Epidermal melanocyte (primary cell): Measurements from ENCODE around the gene EPHA7.

ENCODE experiments used
- DNase-seq: peaks from one replicate; pipeline ENCODE4 v3.0.0; 2011; ENCODE audit warnings: low spot score; ENCODE audit not compliant: insufficient read length

EPHA7 gene

DNA sequence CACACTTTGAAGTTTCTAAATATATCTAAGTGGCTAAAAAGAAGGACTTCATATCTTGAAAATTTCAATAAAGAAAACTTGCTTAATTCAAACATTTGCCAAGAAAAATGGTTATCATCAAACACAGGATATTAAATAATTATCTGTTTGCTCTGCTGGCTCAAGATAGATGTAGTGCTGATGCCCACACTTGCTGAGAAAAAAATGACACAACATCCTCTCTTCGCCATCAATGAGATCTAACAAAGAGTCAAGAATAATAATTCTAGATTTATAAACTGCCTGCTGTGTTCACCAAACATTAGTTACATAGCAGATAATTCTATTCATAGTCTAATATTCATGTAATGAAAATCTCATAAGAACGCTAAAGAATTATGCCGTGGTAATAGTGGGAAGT lies 93.6 kb downstream of the EPHA7 start:
- DNase-seq: no peak

DNA sequence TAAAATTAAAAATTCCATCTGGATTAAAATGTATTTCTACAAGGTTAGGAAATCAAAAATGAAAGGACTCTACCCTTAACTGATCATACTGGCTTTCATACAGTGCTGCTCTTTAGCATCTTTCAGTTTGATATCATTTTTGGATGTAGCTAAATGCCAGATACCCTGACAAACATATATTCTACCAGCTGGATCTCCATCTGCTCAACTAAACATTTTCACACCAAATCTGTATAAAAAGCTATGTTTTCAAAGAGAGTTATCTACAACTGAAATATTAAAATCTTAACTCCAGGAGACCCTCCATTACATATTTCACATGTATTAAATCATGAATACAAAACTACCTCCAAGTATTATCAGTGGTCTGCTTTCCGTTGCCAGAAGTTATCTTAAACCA lies 95.7 kb downstream of the EPHA7 start:
- no peak for DNase-seq

DNA sequence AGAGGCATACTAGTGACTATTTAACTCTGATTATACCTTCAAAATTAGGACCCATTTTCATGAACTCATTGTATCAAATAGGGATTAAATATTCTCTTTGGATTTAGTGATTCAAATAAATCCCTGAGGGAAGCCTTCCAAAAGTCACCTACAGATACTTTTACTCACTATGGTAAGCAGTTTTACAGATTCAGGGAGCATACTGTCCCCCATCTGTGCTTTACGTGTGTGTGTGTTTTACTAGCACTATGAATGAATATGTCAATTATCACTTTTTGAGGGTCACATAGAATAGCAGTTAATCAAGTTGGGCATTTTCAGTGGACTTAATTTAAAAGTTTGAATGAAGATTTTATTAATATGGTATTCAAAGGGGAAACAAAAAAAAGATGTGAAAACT lies 96.7 kb downstream of the EPHA7 start:
- DNase-seq: no peak

DNA sequence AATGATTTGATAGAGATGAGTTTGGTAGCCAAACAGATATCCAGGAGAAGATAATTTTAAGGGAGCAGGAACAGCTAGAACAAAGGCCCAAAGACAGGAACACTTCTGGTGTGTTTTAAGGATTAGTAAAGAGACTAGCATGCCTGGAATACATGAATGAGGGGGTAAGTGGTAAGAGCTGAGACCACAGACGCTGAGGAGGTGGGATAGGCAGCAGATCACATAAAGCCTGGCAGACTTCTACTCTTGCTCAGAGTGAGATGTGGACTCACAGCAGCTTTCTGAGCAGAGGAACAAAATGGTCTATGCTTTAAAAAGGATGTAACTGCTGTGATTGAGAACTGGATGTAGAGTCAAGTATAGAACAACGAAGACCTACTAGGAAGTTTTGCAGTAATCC lies 100.1 kb downstream of the EPHA7 start:
- DNase-seq: no peak

DNA sequence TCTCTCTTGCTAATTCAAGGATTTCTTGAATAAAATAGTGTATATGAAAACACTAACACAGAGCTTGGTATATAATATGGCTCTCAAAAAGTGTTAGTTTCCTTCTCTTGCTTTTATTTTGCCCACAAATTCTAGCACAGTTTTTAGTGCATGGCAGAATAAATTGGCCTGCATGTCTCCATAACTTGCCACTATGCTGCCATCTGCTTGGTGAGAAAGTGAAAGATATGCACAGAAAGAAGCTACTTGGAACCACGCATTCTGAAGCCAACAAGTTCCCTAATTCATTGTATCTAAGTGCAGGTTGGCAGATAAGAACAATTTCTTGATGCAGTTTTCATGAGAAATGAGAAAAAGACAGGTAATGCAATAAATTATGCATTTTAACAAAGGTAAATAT lies 101.2 kb downstream of the EPHA7 start:
- DNase-seq: no peak

DNA sequence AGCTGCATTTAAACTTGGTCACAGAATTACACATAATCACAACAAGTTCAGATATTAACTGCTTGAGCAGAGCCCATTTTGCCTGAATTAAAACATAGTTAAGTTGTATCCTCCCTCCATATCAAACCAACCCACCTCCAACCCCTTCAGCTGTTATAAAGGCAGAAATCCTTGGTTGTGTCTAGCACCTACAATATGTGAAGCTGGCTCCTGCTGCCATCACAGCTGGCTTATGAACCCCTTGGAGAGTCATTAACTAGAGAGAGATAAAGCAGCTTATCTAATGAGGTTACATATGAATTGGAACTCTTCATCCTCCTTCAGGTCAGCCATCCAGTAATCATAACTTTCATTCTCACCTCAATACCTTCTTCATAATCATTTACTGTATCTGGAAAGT lies 101.8 kb downstream of the EPHA7 start:
- no peak for DNase-seq

DNA sequence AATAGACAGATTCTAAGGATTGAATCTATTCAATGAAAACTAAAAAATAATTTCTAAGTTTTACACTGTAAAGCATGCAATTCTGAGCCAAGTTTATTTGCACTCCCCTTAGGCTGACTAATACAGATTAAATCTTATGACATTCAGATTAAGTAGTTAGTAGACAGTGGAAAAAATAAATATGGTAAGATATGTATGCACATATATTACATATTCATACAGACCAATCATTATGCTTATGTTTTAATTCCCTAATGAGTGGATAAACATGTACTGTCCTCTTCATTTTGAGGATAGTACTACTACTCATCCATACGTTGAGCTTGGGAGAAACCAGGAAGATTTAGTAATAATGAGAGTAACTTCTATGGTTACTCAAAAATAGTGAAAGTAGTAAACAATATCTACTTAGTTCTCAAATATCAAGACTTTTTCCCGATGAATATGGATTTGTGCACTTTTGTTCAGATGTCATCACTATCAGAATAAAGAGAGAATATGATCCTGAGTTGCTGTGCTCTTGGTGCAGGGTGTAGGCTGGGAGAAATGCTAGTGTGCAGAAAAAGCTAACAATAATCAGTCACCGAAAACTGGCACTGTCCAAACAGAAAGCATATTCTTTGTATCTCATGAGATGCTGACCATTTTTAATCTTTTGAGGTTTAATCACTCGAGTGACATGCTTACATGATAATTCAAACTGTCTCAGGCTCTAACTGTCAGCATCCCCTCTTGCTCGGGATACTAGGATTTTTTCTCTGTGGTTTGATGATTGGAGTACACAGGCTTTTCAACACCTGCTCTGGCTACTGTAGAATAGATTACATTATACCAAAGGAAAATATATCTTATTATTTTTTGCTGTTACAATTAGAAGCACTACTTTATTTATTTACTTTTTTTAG lies 111.6 kb downstream of the EPHA7 start:
- DNase-seq: no peak

DNA sequence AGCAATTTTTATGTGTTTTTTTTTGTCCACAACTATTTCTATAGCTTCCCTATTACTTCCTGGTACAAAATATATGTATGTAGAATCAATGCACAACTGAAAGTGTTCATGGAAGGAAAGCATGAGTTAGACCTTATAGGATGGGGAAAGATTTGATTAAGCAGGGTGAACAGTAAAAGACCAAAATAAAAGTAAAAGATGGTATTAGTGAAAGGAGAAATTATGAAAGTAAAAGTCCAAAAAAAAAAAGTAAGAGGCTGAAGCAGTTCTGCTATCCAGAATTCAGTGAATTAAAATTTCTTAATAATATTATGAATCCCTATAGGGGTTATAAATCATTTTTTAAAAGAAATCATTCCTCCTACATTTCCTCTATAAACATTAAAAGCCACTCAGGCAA lies 114.3 kb downstream of the EPHA7 start:
- no peak for DNase-seq

DNA sequence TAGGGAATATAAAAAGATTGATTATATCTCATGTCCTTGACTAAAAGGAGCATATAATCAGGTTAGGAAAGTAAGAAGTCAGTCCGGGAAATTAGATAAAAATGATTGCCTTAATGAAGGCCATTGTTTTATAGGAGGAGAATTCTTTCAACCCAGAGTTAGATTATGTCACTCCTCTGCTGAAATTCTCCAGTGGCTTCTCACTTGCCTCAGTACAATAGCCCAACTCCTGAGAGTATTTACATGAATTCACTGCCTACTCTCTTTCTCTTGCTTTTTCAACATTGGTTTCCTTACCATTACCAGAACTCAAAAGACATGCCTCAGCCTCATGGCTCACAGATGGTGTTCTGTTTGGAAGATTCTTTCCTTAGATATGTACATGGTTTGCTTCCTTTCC lies 114.9 kb downstream of the EPHA7 start:
- DNase-seq: no peak

DNA sequence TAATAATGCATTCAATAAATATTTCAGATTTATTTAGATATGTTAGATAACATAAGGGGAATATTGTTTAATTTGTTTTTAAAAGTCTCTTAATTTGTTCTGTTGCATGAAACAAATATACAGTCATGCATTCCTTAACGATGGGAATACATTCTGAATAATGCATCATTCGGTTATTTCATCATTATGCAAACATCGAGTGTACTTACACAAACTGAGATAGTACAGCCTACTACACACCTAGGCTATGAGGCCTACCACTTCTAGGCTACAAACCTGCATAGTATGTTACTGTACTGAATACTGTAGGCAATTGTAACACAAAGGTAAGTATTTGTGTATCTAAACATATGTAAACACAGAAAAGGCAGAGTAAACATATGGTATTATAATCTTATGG lies 118.7 kb downstream of the EPHA7 start:
- no peak for DNase-seq

DNA sequence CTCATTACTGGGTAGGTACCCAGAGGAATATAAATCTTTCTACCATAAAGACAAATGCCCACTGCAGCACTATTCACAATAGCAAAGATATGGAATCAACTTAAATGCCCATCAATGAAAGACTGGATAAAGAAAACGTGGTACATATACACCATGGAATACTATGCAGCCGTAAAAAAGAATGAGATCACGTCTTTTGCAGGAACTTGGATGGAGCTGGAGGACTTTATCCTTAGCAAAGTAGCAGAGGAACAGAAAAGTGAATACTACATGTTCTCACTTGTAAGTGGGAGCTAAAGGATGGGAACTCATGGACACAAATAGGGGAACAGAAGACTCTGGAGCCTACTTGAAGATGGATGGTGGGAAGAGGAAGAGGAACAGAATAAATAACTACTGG lies 119.7 kb downstream of the EPHA7 start:
- no peak for DNase-seq

DNA sequence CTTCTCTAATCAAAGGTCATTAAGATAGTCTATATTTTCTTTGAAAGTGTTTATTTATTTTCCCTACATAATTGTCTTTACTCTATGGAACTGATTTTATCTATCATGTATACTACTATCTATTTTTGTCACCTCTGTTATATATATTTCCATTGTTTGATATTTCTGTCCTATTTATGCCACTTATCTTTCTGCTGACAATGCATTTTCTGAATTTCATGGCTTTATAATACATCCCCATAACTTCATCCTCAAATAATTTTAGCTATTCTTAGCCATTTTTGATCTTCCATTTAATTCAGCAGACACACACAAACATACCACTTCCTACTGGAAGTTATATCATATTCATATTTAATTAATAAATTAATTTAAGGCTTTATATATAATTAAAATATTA lies 123.7 kb downstream of the EPHA7 start:
- DNase-seq: no peak

DNA sequence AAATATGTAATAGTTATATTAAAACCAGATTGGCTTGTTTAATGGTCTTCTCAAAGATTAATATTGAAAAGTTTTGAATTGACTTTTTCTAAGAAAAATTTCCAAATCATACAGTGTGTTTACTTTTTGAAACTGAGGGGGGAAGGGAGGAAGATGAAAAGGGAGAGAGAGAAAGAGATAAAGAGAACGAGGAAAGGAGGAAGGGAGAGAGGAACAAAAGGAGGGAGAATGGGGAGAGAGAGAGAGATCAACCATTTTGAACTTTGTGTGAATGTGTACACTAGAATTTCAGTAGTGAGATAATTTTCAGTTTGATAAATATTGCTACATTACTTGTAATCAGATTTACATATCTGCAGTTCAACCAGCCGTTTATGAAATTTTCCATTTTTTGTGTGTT lies 124.5 kb downstream of the EPHA7 start:
- DNase-seq: no peak

DNA sequence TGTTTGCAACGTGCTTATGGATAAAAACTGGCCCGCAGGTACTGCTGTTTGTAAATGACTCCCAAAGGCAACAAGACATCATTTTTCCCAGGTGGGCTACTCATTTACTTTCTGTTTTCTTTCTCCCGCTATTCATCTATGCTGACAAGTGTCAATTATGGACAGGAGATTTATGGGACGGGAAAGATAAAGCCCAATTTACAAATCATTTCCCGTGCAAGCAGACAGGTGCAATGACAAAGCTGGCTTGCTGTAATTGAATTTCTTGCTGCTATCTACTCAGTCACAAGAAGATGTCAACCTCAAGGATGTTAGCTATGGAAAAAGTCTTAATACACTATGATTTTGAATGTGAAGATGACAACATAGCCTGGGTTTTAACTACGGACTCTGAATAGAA lies 125.5 kb downstream of the EPHA7 start:
- DNase-seq: no peak

DNA sequence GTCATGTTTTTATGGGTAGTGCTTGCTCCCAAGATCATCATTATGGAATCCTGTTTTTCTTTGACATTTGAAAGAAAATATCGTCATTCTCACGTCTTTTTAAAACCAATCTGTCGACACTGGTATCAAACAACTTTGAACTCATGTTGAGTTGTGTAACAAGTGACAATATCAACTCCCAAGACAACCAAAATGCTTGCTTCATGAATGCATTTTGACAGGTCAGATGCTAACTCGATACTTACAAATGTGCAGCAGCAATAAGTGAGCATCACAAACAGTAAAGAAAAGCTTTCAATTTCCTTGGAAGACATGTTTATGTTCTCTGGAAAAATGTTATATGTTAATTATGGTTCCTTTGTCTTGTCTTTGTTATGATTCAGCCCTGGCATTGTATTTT lies 125.9 kb downstream of the EPHA7 start:
- DNase-seq: no peak

DNA sequence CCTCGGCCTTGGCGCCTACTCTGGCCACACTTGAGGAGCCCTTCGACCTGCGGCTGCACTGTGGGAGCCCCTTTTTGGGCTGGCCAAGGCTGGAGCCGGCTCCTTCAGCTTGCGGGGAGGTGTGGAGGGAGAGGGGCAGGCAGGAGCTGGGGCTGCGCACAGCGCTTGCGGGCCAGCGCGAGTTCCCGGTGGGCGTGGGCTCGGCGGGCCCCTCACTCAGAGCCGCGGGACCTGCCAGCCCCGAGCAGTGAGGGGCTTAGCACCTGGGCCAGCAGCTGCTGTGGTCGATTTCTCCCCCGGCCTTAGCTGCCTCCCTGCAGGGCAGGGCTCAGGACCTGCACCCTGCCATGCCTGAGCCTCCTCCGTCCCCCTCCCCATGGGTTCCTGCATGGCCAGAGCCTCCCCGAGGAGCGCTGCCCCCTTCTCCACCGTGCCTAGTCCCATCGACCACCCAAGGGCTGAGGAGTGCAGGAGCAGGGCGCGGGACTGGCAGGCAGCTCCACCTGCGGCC lies 136.8 kb downstream of the EPHA7 start:
- no peak for DNase-seq

DNA sequence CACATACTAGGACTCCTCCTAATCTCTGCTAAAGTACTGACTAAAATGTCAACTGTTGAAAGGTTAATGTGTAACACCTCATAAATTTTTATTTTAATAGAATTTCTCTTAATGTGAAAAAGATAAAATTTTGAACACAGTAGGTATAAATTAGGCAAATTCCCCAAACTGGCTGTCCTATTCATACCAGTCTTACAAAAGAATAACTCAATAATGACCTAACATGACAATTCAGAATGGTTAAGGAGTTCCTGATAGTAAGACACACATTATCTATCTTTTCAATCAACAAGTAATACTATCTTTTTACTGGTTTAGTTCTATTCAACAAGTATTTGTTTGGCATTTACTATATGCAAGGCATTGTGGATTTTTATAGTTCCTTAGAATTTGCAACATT lies 141.1 kb downstream of the EPHA7 start:
- DNase-seq: no peak

DNA sequence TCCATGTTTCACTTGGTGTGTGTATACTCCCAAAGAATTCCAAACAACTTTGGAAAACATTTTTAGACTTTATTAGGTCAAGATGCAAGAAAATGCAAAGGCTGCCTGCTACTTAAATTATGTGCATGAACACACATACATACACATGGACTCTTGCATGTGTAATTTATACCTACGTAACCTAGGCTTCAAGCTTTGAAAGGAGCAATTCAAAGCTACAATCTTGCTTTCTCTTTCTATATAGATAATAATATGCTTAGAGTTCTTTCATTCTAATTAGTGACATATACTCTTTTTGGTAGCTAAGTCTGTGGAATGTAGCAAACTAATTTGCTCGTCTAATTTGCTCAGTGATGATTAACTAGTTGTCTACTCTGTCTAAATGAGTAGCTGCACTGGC lies 146.5 kb downstream of the EPHA7 start:
- no peak for DNase-seq

DNA sequence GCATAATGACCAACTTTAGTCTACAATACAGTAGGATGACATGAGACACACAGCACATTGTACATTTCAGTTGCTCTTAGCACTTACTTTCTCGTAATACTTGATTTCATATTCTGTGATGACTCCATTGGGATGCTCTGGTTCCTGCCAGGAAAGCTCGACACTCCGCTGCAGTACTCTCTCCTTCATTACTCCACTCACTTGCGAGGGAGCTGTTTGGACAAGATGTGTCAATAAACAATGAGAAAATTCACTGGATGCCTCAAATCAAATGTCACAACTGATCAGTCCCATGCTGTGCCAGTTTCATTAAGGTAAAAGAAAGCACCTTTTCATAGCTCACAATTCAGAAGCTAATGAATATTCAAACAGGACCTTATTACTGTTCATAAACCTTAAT lies 147.1 kb downstream of the EPHA7 start:
- no peak for DNase-seq

DNA sequence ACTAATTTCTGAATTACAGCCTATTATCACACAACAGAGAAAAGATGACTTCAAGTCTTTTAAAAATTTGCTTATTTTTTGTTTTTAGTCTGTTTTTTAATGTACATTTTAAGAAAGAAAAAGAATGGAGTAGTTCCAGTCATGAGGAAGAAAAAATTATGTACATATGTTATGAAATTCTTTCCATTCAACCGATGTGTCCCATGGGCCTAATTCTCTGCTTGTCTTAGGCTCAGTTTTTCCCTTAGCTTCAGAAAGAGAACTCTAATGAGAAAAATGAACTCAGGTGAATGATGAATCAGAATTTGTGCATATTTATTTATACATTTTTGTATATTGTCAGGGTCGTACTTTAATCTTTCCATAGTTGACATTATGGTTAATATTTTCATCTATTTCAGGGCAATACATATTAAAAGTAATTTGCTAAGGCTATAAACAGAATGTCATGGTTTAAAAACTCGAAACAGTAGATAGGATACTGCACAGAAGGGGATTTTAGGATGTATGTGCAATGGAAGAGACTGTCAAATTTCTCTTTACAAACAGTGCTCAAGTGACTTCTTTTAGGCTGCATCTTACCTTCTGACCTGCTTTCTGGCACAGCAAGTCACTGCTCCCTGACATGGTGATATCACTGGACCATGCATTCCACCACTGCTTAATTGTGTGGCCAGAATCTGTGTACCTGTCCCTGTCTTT lies 153.1 kb downstream of the EPHA7 start:
- no peak for DNase-seq

DNA sequence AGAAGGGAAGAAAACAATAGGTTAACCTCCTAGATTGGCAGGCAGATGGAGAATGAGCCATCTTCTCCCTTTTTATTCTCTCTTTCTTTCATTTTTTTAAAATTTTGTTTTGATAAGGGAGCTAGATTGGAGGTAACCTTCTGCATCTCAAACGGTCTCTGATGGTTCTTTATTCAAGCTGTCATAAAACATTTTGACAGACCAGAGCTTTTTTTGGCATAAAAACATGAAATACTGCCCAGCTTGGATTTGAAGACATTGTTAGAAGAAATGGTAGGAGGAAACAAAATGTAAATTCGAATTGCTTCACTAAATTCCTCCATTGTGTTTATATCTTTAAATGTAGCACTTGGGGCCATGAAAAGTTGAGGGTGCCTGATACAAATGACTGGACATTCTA lies 158.5 kb downstream of the EPHA7 start:
- no peak for DNase-seq

DNA sequence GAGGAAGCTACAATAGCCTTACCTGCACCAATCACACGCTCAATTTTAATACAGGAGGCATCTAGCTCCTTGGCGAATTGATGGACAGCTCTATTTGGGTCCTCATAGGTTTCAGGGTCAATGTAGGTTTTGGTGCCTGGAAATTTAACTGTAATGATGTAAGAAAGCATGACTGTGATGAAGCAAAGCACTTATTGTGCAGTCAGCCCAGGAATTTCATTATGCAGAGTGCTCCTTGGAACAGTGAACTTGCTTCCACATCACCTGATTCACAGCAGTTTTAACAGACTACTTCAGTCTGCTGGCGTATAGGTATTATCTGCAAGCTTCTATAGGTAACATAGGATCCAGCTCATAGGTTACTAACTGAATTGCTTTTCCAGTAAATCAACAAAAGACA lies 160.0 kb downstream of the EPHA7 start:
- DNase-seq: no peak

DNA sequence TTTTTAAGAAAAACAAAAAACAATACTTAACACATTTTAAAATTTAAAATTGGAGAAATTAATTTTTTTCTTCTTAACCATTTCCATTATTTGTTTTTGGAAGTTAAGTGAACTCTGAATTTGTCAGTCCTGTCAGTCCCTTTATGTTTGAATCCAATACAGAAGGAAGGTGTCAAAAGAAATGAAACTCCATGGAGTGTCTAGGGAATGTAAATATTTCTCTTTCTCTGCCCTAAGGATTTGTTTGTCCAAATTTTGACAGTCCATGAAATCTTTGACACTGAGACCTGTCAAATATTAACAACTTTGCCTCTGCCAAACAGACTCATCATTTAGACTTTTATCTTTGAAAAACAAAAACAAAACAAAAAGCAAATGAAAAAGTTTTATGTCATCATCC lies 166.4 kb downstream of the EPHA7 start:
- no peak for DNase-seq
